A673 (cell line): ENCODE results near the gene CFAP61.

Experiments
- EZH2 ChIP-seq: fragments of 200-600 bp; sonication (generic); IDR thresholded peaks from 2 replicates; pipeline ENCODE4 v1.6.1; 2017; ENCODE audit warnings: borderline replicate concordance, low read depth, mild to moderate bottlenecking, mixed read lengths, antibody characterized with exemption, low read length; ENCODE audit not compliant: poor library complexity, severe bottlenecking
- TF ChIP-seq, protein P1 (sequence below): fragments of 300-800, 200-600 bp; sonication (generic); conservative IDR thresholded peaks from 2 replicates; pipeline ENCODE4 v1.5.1; 2017; ENCODE audit warnings: low read depth, mild to moderate bottlenecking, antibody characterized with exemption, low read length, moderate library complexity, mixed read lengths

DNA sequence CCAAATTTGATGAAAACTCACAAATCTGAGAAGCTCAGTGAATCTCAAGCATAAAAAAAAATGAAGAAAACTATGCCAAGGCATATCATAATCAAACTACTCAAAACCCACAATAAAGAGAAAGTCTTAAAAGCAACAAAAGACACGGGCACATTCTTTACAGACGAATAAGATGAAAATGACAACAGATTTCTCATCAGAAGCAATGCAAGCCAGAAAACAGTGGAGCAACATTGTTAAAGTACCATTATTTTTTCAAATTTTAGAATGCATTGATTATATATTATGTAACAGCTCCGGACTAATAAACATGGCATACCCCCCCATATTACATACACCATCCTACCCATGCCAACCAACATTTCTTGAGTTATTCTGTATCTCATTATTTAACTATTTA is 260.2 kb downstream of the CFAP61 start:
- TF ChIP-seq, protein P1, sequence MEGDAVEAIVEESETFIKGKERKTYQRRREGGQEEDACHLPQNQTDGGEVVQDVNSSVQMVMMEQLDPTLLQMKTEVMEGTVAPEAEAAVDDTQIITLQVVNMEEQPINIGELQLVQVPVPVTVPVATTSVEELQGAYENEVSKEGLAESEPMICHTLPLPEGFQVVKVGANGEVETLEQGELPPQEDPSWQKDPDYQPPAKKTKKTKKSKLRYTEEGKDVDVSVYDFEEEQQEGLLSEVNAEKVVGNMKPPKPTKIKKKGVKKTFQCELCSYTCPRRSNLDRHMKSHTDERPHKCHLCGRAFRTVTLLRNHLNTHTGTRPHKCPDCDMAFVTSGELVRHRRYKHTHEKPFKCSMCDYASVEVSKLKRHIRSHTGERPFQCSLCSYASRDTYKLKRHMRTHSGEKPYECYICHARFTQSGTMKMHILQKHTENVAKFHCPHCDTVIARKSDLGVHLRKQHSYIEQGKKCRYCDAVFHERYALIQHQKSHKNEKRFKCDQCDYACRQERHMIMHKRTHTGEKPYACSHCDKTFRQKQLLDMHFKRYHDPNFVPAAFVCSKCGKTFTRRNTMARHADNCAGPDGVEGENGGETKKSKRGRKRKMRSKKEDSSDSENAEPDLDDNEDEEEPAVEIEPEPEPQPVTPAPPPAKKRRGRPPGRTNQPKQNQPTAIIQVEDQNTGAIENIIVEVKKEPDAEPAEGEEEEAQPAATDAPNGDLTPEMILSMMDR = no peak
- TF ChIP-seq EZH2 = no peak
